OCI-LY7 (cell line): Measurements from ENCODE around the gene RNF182. TPM values are rescaled to one million over a fixed set of nuclear protein-coding genes. Genes with fewer than 3 reads are reported as not detected.

Source experiments
- BruUV-seq: library from RNA; stranded (reverse); fragments of 400-500 nt; replicated peaks from 2 replicates; lab custom pipeline; 2021; lab: Mats Ljungman, UMichigan
- CTCF ChIA-PET: fragments of 300-600 bp; sonication (Branson Sonifier 250); formaldehyde crosslinking; loops from one replicate; lab custom pipeline; 2022; ENCODE audit warnings: antibody characterized with exemption; ENCODE audit not compliant: unreplicated experiment; lab: Charles Lee
- POLR2A ChIA-PET: fragments of 300-600 bp; sonication (Branson Sonifier 250); formaldehyde crosslinking; loops from one replicate; lab custom pipeline; 2022; ENCODE audit warnings: antibody characterized with exemption; lab: Charles Lee
- DNase-seq: peaks from one replicate; pipeline ENCODE4 v3.0.0-alpha.2; 2015; ENCODE audit warnings: low spot score
- H2AFZ ChIP-seq: fragments of 200-600 bp; sonication (generic), shearing (Covaris generic); 2 replicates; pipeline ENCODE4 v1.6.1; 2014; ENCODE audit warnings: mild to moderate bottlenecking, antibody characterized with exemption, low read length, moderate library complexity
- H3K27ac ChIP-seq: fragments of 200-600 bp; sonication (generic); 2 replicates; pipeline ENCODE4 v1.5.1; 2014; ENCODE audit warnings: mixed run types, low read depth, mild to moderate bottlenecking, moderate library complexity, low read length, inconsistent platforms; ENCODE audit not compliant: poor library complexity, severe bottlenecking
- H3K36me3 ChIP-seq: fragments of 200-600 bp; sonication (generic); 2 replicates; pipeline ENCODE4 v1.6.1; 2014; ENCODE audit warnings: mild to moderate bottlenecking, antibody characterized with exemption, low read length, moderate library complexity, mixed read lengths; ENCODE audit not compliant: insufficient read depth
- H3K4me1 ChIP-seq: fragments of 200-600 bp; sonication (generic); 2 replicates; pipeline ENCODE4 v1.5.1; 2014; ENCODE audit warnings: mild to moderate bottlenecking, low read length; ENCODE audit not compliant: insufficient read depth, poor library complexity, severe bottlenecking
- H3K4me2 ChIP-seq: fragments of 200-600 bp; sonication (generic); 2 replicates; pipeline ENCODE4 v1.6.1; 2014; ENCODE audit warnings: mild to moderate bottlenecking, low read length
- H3K4me3 ChIP-seq: fragments of 200-600 bp; sonication (generic); 2 replicates; pipeline ENCODE4 v1.5.1; 2014; ENCODE audit warnings: mild to moderate bottlenecking, low read depth, low read length; ENCODE audit not compliant: poor library complexity, severe bottlenecking
- H3K79me2 ChIP-seq: fragments of 200-600 bp; sonication (generic); 2 replicates; pipeline ENCODE4 v1.6.1; 2016; ENCODE audit warnings: low read depth, mild to moderate bottlenecking, low read length, moderate library complexity, mixed read lengths; ENCODE audit not compliant: insufficient read depth
- H3K9me2 ChIP-seq: fragments of 200-600 bp; sonication (generic); 2 replicates; pipeline ENCODE4 v1.6.1; 2016; ENCODE audit warnings: mild to moderate bottlenecking, low read length, mixed read lengths; ENCODE audit not compliant: insufficient read depth
- H3K9me3 ChIP-seq: fragments of 200-600 bp; sonication (generic); 2 replicates; pipeline ENCODE4 v1.6.1; 2014; ENCODE audit warnings: mild to moderate bottlenecking, mixed run types, low read length, mixed read lengths
- H4K20me1 ChIP-seq: fragments of 200-600 bp; sonication (generic); 2 replicates; pipeline ENCODE4 v1.6.1; 2014; ENCODE audit warnings: mild to moderate bottlenecking, antibody characterized with exemption, low read length, moderate library complexity, mixed read lengths; ENCODE audit not compliant: insufficient read depth
- EZH2phosphoT487 ChIP-seq: fragments of 200-600 bp; sonication (generic); IDR thresholded peaks from 2 replicates; pipeline ENCODE4 v1.6.1; 2018; ENCODE audit warnings: low read depth, borderline replicate concordance, mild to moderate bottlenecking, mixed run types, antibody characterized with exemption, low read length, moderate library complexity, mixed read lengths
- intact Hi-C: fragments of 100-400 bp; cut with micrococcal nuclease; formaldehyde crosslinking; loops from one replicate; pipeline ENCODE4 v1.10.0; 2022; ENCODE audit not compliant: unreplicated experiment
- total RNA-seq, 2 experiments: library from RNA; depleted of rRNA in 1 of 2; stranded (reverse); fragments of >200 nt in 1 of 2; shearing (Covaris generic) in 1 of 2; gene quantifications; 2 replicates each; pipeline ENCODE4 v1.2.3, GENCODE V29; 2014 to 2022
- TF ChIP-seq, protein P1 (sequence below): fragments of 200-600 bp; sonication (generic); conservative IDR thresholded peaks from 2 replicates; pipeline ENCODE4 v1.5.1; 2014; ENCODE audit warnings: mild to moderate bottlenecking, antibody characterized with exemption, low read length, moderate library complexity, mixed read lengths

The RNF182 gene
- total RNA-seq, 2 experiments from 2014 or later: not detected

DNA sequence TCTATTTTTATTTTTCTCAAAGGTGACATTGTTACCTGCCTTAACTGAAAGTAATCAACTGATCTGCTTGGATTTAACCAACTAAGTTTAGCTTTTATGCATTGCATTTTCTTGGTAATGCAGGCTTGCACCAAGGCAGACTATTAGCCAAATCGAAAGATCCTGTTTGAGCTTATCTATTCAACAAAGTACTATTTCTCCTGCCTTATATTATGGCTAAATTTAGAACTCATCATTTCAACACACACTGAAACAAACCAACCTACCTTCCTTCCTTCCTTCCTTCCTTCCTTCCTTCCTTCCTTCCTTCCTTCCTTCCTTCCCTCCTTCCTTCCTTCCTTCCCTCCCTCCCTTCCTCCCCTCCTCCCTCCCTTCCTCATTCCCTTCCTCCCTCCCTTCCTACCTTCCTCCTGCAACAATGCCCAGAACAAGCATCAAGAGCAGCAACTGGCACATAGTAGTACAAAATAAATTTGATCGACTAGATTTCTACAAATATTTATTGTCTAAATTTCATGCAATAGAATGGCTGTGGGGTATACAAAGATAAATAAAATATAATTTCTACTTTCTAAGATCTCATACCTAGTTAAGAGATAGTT, 17.0 kb upstream of the RNF182 start:
- intact Hi-C loops: no loop called here
- BruUV-seq: no TSS peak
- Histone ChIP-seq H3K79me2 (no peaks in the 10 kb centered on the region), H3K27ac (no peak overlapping the region), H3K36me3 (no peaks in the 10 kb centered on the region), H3K4me3 (no peak overlapping the region), H3K4me1 (no peaks in the 10 kb centered on the region), H4K20me1 (no peaks in the 10 kb centered on the region), H3K9me3 (no peaks in the 10 kb centered on the region), H2AFZ (no peak overlapping the region), H3K4me2 (no peak overlapping the region), H3K9me2 (no peaks in the 10 kb centered on the region)
- TF ChIP-seq, protein P1, sequence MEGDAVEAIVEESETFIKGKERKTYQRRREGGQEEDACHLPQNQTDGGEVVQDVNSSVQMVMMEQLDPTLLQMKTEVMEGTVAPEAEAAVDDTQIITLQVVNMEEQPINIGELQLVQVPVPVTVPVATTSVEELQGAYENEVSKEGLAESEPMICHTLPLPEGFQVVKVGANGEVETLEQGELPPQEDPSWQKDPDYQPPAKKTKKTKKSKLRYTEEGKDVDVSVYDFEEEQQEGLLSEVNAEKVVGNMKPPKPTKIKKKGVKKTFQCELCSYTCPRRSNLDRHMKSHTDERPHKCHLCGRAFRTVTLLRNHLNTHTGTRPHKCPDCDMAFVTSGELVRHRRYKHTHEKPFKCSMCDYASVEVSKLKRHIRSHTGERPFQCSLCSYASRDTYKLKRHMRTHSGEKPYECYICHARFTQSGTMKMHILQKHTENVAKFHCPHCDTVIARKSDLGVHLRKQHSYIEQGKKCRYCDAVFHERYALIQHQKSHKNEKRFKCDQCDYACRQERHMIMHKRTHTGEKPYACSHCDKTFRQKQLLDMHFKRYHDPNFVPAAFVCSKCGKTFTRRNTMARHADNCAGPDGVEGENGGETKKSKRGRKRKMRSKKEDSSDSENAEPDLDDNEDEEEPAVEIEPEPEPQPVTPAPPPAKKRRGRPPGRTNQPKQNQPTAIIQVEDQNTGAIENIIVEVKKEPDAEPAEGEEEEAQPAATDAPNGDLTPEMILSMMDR: no peak
- no peak for TF ChIP-seq EZH2phosphoT487
- CTCF ChIA-PET: no interaction called here
- POLR2A ChIA-PET: no interaction called here
- no peak for DNase-seq

DNA sequence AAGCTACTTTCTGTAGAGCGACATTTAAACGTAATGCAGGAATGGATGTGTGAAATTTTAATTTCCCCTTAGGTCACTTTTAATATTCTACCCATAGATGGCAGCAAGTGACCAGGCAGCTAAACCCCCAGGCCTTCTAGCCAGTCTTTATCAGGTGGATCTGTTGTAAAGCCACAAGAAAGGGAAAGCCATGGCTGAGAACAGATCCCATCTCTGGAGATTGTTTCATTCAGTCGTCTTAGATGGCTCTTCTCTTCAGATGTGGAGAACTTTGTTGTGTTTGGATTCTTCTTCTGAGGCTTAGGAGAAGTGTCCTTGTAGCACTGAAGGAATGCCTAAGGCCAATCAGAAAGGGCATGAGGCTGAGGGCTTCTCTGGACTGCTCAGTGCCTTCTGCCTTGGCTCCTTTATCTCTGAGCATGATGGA, 15.8 kb upstream of the RNF182 start:
- no peak overlapping the region for H3K27ac ChIP-seq
- no peak overlapping the region for H2AFZ ChIP-seq
- ChIA-PET POLR2A (interaction anchor here (0.5 kb wide), 1 partner anchor 863 kb away, joined by 4 read pairs; no protein-coding TSS in a partner anchor), CTCF (no interaction called here)
- intact Hi-C loops: no loop called here
- H3K36me3 ChIP-seq: no peaks in the 10 kb centered on the region
- H3K9me2 ChIP-seq: no peaks in the 10 kb centered on the region
- H4K20me1 ChIP-seq: no peaks in the 10 kb centered on the region
- no peak overlapping the region for H3K4me2 ChIP-seq
- no peak for TF ChIP-seq EZH2phosphoT487
- no peak overlapping the region for H3K4me3 ChIP-seq
- H3K4me1 ChIP-seq: no peaks in the 10 kb centered on the region
- H3K9me3 ChIP-seq: no peaks in the 10 kb centered on the region
- DNase-seq: no peak
- H3K79me2 ChIP-seq: no peaks in the 10 kb centered on the region
- no TSS peak for BruUV-seq

DNA sequence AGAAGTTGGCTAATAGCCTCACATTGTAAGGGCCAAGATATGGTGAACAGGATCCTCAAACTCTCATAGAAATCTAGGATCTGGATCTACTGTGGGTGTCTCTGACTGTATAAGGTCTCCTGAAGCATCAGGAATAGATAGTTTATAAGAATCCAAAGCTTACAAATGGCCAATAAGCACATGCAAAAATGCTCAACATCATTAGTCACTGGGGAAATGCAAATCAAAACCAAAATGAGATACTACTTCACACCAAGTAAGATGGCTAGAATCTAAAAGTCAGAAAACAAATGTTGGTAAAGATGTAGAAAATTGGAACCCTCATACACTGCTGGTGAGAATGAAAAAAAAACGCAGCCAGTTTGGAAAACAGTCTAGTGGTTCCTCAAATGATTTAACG, 14.3 kb upstream of the RNF182 start:
- DNase-seq: no peak
- Histone ChIP-seq H3K4me1 (no peaks in the 10 kb centered on the region), H3K4me3 (no peak overlapping the region), H3K9me2 (no peaks in the 10 kb centered on the region), H2AFZ (no peak overlapping the region), H4K20me1 (no peaks in the 10 kb centered on the region), H3K27ac (no peak overlapping the region), H3K79me2 (no peaks in the 10 kb centered on the region), H3K9me3 (no peaks in the 10 kb centered on the region), H3K4me2 (no peak overlapping the region), H3K36me3 (no peaks in the 10 kb centered on the region)
- POLR2A ChIA-PET: no interaction called here
- TF ChIP-seq, protein P1: no peak
- no peak for TF ChIP-seq EZH2phosphoT487
- no TSS peak for BruUV-seq
- CTCF ChIA-PET: no interaction called here
- intact Hi-C loops: no loop called here
